IgD-negative memory B cell (primary cell): Measurements from ENCODE around the gene OPA1. TPM values are rescaled to one million over a fixed set of nuclear protein-coding genes. Genes with fewer than 3 reads are reported as not detected.
A peak's percentile ranks its signal among the peaks of the same experiment; 100 is the strongest.

Experiments
- H3K27ac Mint-ChIP-seq, 3 donors: one replicate each; pipeline ENCODE4 v1.8.0; 2020 to 2022; ENCODE audit warnings: mild to moderate bottlenecking in 3 of 3, mixed read lengths in 3 of 3, moderate library complexity in 1 of 3
- H3K27me3 Mint-ChIP-seq: one replicate; pipeline ENCODE4 v1.8.0; 2021; ENCODE audit warnings: mixed read lengths
- H3K36me3 Mint-ChIP-seq: one replicate; pipeline ENCODE4 v1.8.0; 2020; ENCODE audit warnings: mild to moderate bottlenecking, mixed read lengths
- H3K4me1 Mint-ChIP-seq, 3 donors: one replicate each; pipeline ENCODE4 v1.8.0; 2020 to 2022; ENCODE audit warnings: mixed read lengths in 3 of 3, mild to moderate bottlenecking in 1 of 3
- H3K4me3 Mint-ChIP-seq, 4 donors: one replicate each; pipeline ENCODE4 v1.8.0; 2020 to 2022; ENCODE audit warnings: mild to moderate bottlenecking in 4 of 4, mixed read lengths in 4 of 4, moderate library complexity in 3 of 4
- H3K9me3 Mint-ChIP-seq, 3 donors: one replicate each; pipeline ENCODE4 v1.8.0; 2020 to 2021; ENCODE audit warnings: mixed read lengths in 3 of 3, mild to moderate bottlenecking in 1 of 3
- polyA plus RNA-seq: library from polyadenylated mRNA; unstranded; fragments of 300-500 nt; fragmentation: Illumina TruSeq; gene quantifications from one replicate; pipeline ENCODE4 v1.2.3, GENCODE V29; 2021

Gene OPA1
- polyA plus RNA-seq, 1 donor from 2014 or later = 22.0 TPM

DNA sequence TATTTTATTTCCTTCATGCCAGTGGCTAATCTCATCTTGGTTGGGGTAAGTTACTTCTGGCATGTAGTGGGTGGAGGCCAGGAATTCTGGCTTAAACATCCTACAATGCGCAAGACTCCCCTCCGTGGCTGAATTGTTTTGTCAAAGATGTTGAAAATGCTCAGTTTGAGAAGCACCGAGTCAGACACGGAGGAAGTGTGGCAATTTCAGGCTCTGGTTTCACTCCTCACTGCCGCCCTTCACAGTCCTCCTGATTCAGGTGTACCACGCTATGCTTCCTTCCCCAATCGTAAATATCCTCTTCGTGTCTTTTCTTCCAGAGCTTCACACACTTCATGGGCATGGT is 150.7 kb downstream of the OPA1 start:
- Mint-ChIP-seq H3K4me1 (peaks cover 14 to 21% (median 19%) of the 10 kb centered on the region in 3 donors), H3K36me3 (peaks cover 1% of the 10 kb centered on the region), H3K9me3 (peaks cover 0 to under 1% (median 0%) of the 10 kb centered on the region in 3 donors), H3K4me3 (peak overlapping the region in 3 of 4 donors; percentile 3 to 81 (median 63)), H3K27ac (peak overlapping the region; percentile 53 to 84 (median 80)), H3K27me3 (peaks cover 2% of the 10 kb centered on the region)

DNA sequence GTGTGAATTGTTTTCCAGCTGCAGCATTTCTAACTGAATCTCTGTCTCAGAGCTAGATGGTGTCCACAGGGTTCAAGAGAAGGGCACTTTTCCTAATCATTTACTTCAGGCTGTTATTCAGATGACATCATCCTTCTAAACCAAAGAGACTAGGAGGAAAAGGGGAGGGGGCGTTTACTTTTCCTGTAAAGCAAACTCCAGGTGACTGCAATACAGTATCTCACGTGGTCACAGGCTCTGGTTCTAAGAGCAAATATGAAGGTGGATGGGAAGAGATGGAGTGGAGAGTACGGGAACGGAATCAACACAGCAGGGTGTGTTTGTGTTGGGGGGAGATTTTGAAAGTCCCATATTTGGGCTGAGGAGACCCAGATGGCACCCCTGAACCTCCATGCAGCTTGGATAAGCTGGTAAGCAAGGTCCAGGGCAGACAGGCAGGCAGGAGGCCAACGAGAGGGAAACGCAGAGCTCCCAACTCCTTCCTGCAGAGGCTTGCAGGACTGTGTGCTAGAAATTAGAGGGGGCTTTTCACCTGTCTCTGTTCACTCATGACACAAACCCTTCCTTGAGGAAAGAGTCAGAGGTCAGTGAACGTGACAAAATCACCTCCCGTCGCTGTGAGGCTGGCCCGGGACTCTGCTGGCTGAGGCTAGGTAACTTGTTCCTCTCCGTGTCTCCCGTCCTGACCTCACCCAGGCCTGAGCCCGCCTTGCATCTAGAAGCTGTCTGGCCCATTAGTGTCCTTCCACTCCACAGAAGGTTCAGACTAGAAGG is 151.2 kb downstream of the OPA1 start:
- H3K4me3 Mint-ChIP-seq = peak overlapping the region in 2 of 4 donors; percentile 63 to 81
- H3K4me1 Mint-ChIP-seq = peaks cover 14 to 21% (median 19%) of the 10 kb centered on the region in 3 donors
- peak overlapping the region; percentile 53 to 84 (median 80) for H3K27ac Mint-ChIP-seq
- peaks cover 2% of the 10 kb centered on the region for H3K27me3 Mint-ChIP-seq
- H3K9me3 Mint-ChIP-seq = peaks cover 0 to 4% (median 0%) of the 10 kb centered on the region in 3 donors
- H3K36me3 Mint-ChIP-seq = peaks cover 1% of the 10 kb centered on the region

DNA sequence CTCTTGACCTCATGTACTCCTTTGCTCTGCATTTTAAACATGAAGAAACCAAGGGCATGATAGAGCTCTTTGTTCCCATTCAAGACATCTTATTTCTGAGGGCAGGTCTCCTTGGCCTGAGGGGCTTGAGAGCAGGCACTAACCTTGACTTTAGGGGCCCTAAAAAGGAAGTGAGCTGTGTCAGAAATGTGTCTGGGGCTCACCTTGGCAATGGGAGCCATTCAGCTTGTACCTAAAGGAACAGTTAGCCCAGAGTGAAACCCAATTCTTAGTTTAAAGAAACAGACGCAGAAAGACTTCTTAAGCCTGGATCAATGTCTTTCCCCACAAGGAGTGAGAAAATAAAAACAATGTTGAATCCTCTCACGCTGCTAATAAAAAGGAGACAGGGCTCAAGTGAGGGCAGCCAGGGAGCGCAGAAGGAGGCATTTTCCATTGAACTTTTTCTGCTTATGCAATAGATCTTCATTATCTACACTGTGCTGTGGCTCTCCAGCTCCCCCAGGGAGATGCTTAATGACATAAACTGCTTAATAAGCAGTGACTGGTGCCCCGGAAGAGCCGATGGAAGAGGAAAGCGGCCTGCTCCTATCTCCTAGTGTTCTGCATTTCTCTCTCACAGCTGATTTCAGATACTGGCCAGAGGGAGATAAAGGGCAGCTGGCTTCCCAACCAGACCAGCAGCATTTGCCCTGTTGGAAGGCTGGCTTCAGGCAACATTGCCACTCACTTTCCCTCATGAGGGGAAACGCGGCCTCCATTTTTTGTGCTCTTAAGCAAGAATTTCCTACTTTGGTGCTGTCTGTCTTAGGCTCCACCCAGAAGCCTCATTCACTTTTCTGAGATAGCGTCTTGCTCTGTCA is 152.0 kb downstream of the OPA1 start:
- no peak overlapping the region for H3K4me3 Mint-ChIP-seq
- no peaks in the 10 kb centered on the region for H3K27me3 Mint-ChIP-seq
- peaks cover 14 to 19% (median 19%) of the 10 kb centered on the region in 3 donors for H3K4me1 Mint-ChIP-seq
- H3K36me3 Mint-ChIP-seq = peaks cover 1% of the 10 kb centered on the region
- H3K9me3 Mint-ChIP-seq = peaks cover 0 to 4% (median 0%) of the 10 kb centered on the region in 3 donors
- H3K27ac Mint-ChIP-seq = peak overlapping the region in 2 of 3 donors; percentile 40 to 61

DNA sequence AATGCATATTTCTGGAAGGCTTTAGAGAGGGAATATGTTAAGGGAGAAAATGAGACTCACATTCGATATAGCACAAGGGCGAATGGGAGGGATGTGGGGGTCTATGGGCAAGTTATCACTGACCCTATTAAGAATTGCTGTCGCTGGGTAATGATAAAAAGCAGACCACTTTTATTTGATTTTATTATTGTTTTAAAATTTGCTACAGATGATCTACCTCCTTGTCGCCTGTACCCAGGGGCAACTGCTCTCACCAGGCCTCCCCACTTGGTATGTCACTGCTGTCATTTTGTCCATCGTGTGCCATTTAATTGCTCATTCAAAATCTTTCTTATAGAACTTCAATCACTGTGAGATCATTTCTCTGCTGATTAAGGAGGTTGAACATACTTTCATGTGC is 153.8 kb downstream of the OPA1 start:
- peaks cover 14 to 19% (median 19%) of the 10 kb centered on the region in 3 donors for H3K4me1 Mint-ChIP-seq
- no peak overlapping the region for H3K4me3 Mint-ChIP-seq
- H3K27me3 Mint-ChIP-seq = no peaks in the 10 kb centered on the region
- H3K9me3 Mint-ChIP-seq = peaks cover 0 to 5% (median 0%) of the 10 kb centered on the region in 3 donors
- H3K27ac Mint-ChIP-seq = no peak overlapping the region
- peaks cover 1% of the 10 kb centered on the region for H3K36me3 Mint-ChIP-seq

Other genes with a start within 250 kb of the OPA1 start
- not detected for gene ATP13A5, start 214.5 kb upstream of the OPA1 start, polyA plus RNA-seq
- gene ATP13A4, start 38.3 kb upstream of the OPA1 start, polyA plus RNA-seq = 0.85 TPM